PC-3 (cell line): ENCODE data around the gene KAT6B.

ENCODE experiments used
- EZH2phosphoT487 ChIP-seq: fragments of 300-600 bp; sonication (generic); IDR thresholded peaks from 2 replicates; pipeline ENCODE4 v1.6.1; 2018; ENCODE audit warnings: mild to moderate bottlenecking, antibody characterized with exemption, low read length, borderline replicate concordance
- TF ChIP-seq, protein P1 (sequence below): fragments of 300-600 bp; sonication (generic); conservative IDR thresholded peaks from 2 replicates; pipeline ENCODE4 v1.5.1; 2017; ENCODE audit warnings: antibody characterized with exemption, low read depth, mild to moderate bottlenecking, low read length

DNA sequence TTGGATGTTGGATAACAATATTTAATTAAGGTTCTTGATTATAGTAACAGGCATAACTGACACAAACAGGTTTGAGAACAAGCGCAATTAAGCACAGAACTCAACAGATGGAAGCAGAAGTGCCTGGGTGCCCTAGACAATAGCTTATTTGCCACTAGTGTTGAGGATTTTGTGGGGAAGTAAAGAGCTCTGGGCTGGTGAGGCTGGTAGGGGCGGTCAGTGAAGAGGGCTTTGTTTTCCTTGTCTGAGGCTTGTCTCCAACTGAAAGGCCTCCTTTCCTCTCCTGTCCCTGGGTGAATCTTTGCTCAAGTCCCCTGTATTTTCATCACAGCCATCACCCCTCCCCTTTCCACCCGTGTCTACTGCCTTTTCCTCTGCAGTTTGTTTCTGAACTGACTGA, 104.6 kb downstream of the KAT6B start:
- TF ChIP-seq, protein P1, sequence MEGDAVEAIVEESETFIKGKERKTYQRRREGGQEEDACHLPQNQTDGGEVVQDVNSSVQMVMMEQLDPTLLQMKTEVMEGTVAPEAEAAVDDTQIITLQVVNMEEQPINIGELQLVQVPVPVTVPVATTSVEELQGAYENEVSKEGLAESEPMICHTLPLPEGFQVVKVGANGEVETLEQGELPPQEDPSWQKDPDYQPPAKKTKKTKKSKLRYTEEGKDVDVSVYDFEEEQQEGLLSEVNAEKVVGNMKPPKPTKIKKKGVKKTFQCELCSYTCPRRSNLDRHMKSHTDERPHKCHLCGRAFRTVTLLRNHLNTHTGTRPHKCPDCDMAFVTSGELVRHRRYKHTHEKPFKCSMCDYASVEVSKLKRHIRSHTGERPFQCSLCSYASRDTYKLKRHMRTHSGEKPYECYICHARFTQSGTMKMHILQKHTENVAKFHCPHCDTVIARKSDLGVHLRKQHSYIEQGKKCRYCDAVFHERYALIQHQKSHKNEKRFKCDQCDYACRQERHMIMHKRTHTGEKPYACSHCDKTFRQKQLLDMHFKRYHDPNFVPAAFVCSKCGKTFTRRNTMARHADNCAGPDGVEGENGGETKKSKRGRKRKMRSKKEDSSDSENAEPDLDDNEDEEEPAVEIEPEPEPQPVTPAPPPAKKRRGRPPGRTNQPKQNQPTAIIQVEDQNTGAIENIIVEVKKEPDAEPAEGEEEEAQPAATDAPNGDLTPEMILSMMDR, result no peak
- TF ChIP-seq EZH2phosphoT487, result no peak
